SK-N-SH (cell line): ENCODE measurements around the gene CAMK2D. TPM values are rescaled to one million over a fixed set of nuclear protein-coding genes. Genes with fewer than 3 reads are reported as not detected.

Source experiments
- CTCF ChIA-PET: fragments of 300-600, 350-600 bp; formaldehyde crosslinking; extraction: SDS; loops from one replicate; lab custom pipeline; 2021; lab: Yijun Ruan, JAX
- POLR2A ChIA-PET: fragments of 350-600 bp; sonication (Branson Sonifier 250); formaldehyde crosslinking; extraction: SDS; loops from one replicate; lab custom pipeline; 2020; ENCODE audit warnings: antibody characterized with exemption, inconsistent platforms; lab: Yijun Ruan, JAX
- DNase-seq: peaks from one replicate; pipeline ENCODE4 v3.0.0; 2012
- H2AFZ ChIP-seq: fragments of 200-600 bp; sonication (generic); 2 replicates; pipeline ENCODE4 v1.8.1; 2016; ENCODE audit warnings: antibody characterized with exemption, mild to moderate bottlenecking, low read depth
- H3F3A ChIP-seq: fragments of 200-600 bp; sonication (generic); replicated peaks from 2 replicates; pipeline ENCODE3; 2016; ENCODE audit warnings: antibody characterized with exemption, mild to moderate bottlenecking; ENCODE audit not compliant: insufficient read depth
- H3K27ac ChIP-seq, 2 experiments: fragments of 200-500 bp in 1 of 2; fragments of 200-600 bp in 1 of 2; sonication (Bioruptor generic) in 1 of 2; sonication (generic), shearing (Covaris generic) in 1 of 2; 2 replicates each; pipeline versions ENCODE4 v1.5.1 to v1.6.1; 2014 to 2016; ENCODE audit warnings: low read depth in 2 of 2, inconsistent platforms in 1 of 2, low read length in 1 of 2, mild to moderate bottlenecking in 1 of 2, mixed read lengths in 1 of 2
- H3K27me3 ChIP-seq: fragments of 200-600 bp; sonication (generic), shearing (Covaris generic); 2 replicates; pipeline ENCODE4 v1.6.1; 2016; ENCODE audit warnings: mixed run types; ENCODE audit not compliant: insufficient read depth
- H3K36me3 ChIP-seq, 2 experiments: fragments of 200-500 bp in 1 of 2; fragments of 200-600 bp in 1 of 2; sonication (Bioruptor generic) in 1 of 2; sonication (generic) in 1 of 2; replicated peaks in 1 of 2; 2 replicates each; pipeline versions ENCODE3 to v1.5.1; 2014 to 2016; ENCODE audit warnings: low read length in 1 of 2, mild to moderate bottlenecking in 1 of 2; ENCODE audit not compliant: insufficient read depth in 2 of 2, control insufficient read depth in 1 of 2
- H3K4me1 ChIP-seq, 2 experiments: fragments of 200-500 bp in 1 of 2; fragments of 200-600 bp in 1 of 2; sonication (Bioruptor generic) in 1 of 2; sonication (generic), shearing (Covaris generic) in 1 of 2; 2 replicates each; pipeline versions ENCODE4 v1.5.1 to v1.6.1; 2014 to 2016; ENCODE audit warnings: low read depth in 1 of 2, low read length in 1 of 2, mixed run types in 1 of 2; ENCODE audit not compliant: insufficient read depth in 2 of 2, control insufficient read depth in 1 of 2
- H3K4me2 ChIP-seq: fragments of 200-600 bp; sonication (generic), shearing (Covaris generic); 2 replicates; pipeline ENCODE4 v1.6.1; 2017; ENCODE audit warnings: mixed run types
- H3K4me3 ChIP-seq, 2 experiments: fragments of 200-500 bp in 1 of 2; fragments of 200-600 bp in 1 of 2; sonication (Bioruptor generic) in 1 of 2; sonication (generic), shearing (Covaris generic) in 1 of 2; 2 replicates each; pipeline versions ENCODE4 v1.5.1 to v1.8.1; 2014 to 2016; ENCODE audit warnings: low read depth in 2 of 2, inconsistent platforms in 1 of 2, low read length in 1 of 2, mild to moderate bottlenecking in 1 of 2, mixed read lengths in 1 of 2, moderate library complexity in 1 of 2
- H3K79me2 ChIP-seq: fragments of 200-600 bp; sonication (generic); 2 replicates; pipeline ENCODE4 v1.8.1; 2017; ENCODE audit warnings: mild to moderate bottlenecking; ENCODE audit not compliant: insufficient read depth
- H3K9ac ChIP-seq: fragments of 200-600 bp; sonication (generic); 2 replicates; pipeline ENCODE4 v1.6.1; 2017; ENCODE audit warnings: mixed run types
- H3K9me2 ChIP-seq: fragments of 200-600 bp; sonication (generic); 2 replicates; pipeline ENCODE4 v1.6.1; 2017; ENCODE audit warnings: mixed run types
- H3K9me3 ChIP-seq: fragments of 200-600 bp; sonication (generic); 2 replicates; pipeline ENCODE4 v1.6.1; 2017; ENCODE audit warnings: mixed run types, mild to moderate bottlenecking, moderate library complexity
- H4K20me1 ChIP-seq: fragments of 200-600 bp; sonication (generic); 2 replicates; pipeline ENCODE4 v1.6.1; 2017; ENCODE audit warnings: mild to moderate bottlenecking, mixed run types; ENCODE audit not compliant: insufficient read depth
- EP300 ChIP-seq, 2 experiments: IDR thresholded peaks; 2 replicates each; pipeline versions ENCODE4 v1.4.0 to v1.6.1; 2012; ENCODE audit warnings: borderline replicate concordance in 1 of 2, low read depth in 1 of 2, low read length in 1 of 2
- GATA2 ChIP-seq: sonication (generic); formaldehyde crosslinking; IDR thresholded peaks from 2 replicates; pipeline ENCODE4 v1.5.0; 2020; ENCODE audit warnings: mild to moderate bottlenecking, missing genetic modification reagents
- JUND ChIP-seq: IDR thresholded peaks from 2 replicates; pipeline ENCODE4 v1.4.0; 2012
- POLR2AphosphoS5 ChIP-seq: IDR thresholded peaks from 2 replicates; pipeline ENCODE4 v1.6.1; 2012; ENCODE audit warnings: low read depth, low read length
- RCOR1 ChIP-seq: fragments of 150-350 bp; IDR thresholded peaks from 2 replicates; pipeline ENCODE4 v1.6.1; 2017; ENCODE audit warnings: antibody characterized with exemption, low read length
- RFX5 ChIP-seq: IDR thresholded peaks from 2 replicates; pipeline ENCODE4 v1.6.1; 2012; ENCODE audit warnings: mild to moderate bottlenecking, improper control_type of control experiment, low read length
- TEAD4 ChIP-seq: IDR thresholded peaks from 2 replicates; pipeline ENCODE4 v1.4.0; 2012; ENCODE audit warnings: mild to moderate bottlenecking, borderline replicate concordance; ENCODE audit not compliant: insufficient read depth
- YY1 ChIP-seq: IDR thresholded peaks from 2 replicates; pipeline ENCODE4 v1.4.0; 2012; ENCODE audit warnings: low read depth, mild to moderate bottlenecking
- WGBS: methylation state at CpG from one replicate; pipeline ENCODE4 v1.1.6; 2017; ENCODE audit warnings: low lambda C conversion rate; 5-methylcytosine and 5-hydroxymethylcytosine counted together
- polyA plus RNA-seq, 3 experiments: library from polyadenylated mRNA; depleted of rRNA; stranded (reverse); fragments of >200 nt; gene quantifications; 2 replicates each; pipeline ENCODE4 v1.2.3, GENCODE V29; 2012
- TF ChIP-seq, protein P1 (sequence below): IDR thresholded peaks from 2 replicates; pipeline ENCODE4 v1.6.1; 2012; ENCODE audit warnings: mild to moderate bottlenecking, low read depth, low read length, moderate library complexity
- TF ChIP-seq, protein P2 (sequence below): IDR thresholded peaks from 2 replicates; pipeline ENCODE4; 2012
- TF ChIP-seq, protein P3 (sequence below): fragments of 200-600 bp; sonication (generic); IDR thresholded peaks from 2 replicates; pipeline ENCODE4 v1.6.1; 2017; ENCODE audit warnings: antibody characterized with exemption, mild to moderate bottlenecking, moderate library complexity

Gene CAMK2D
- polyA plus RNA-seq, 1 of the 3 experiments (the other 2 are of a cell fraction), result 17.0 TPM

DNA sequence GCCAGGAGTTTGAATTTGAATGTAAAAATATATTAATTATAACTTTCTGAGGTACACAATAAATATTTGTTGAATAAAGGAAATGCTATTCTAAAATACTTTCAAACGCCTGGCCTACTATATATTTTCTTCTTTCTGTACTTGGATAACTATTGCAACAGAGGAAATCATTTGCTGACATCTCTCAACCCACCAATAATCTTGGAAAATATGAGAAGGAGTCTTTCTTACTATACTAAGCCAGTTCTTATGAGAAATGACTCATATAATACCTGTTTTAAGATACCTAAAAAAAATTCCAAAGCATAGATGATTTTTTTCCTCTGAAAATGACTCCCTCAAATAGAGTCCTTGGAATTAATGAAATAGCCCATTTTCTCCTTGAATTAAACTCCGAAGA is 64.1 kb downstream of the CAMK2D start:
- no peak overlapping the region for H2AFZ ChIP-seq
- no peak overlapping the region for H3K4me3 ChIP-seq
- CTCF ChIA-PET, result no interaction called here
- H3K4me1 ChIP-seq, result peaks cover 3 to 22% of the 10 kb centered on the region in 2 experiments; a peak in 3 of 4 replicates
- no peak overlapping the region for H3K9ac ChIP-seq
- WGBS, result 91% methylated on average over 2 of the region's 2 CpGs
- peaks cover 12% of the 10 kb centered on the region for H3F3A ChIP-seq
- peaks cover 0 to 4% of the 10 kb centered on the region in 2 experiments for H3K36me3 ChIP-seq
- no peak for TF ChIP-seq GATA2 (CRISPR knock-in tag)
- TF ChIP-seq POLR2AphosphoS5, result no peak
- no peak for TF ChIP-seq RFX5
- TF ChIP-seq, protein P1, sequence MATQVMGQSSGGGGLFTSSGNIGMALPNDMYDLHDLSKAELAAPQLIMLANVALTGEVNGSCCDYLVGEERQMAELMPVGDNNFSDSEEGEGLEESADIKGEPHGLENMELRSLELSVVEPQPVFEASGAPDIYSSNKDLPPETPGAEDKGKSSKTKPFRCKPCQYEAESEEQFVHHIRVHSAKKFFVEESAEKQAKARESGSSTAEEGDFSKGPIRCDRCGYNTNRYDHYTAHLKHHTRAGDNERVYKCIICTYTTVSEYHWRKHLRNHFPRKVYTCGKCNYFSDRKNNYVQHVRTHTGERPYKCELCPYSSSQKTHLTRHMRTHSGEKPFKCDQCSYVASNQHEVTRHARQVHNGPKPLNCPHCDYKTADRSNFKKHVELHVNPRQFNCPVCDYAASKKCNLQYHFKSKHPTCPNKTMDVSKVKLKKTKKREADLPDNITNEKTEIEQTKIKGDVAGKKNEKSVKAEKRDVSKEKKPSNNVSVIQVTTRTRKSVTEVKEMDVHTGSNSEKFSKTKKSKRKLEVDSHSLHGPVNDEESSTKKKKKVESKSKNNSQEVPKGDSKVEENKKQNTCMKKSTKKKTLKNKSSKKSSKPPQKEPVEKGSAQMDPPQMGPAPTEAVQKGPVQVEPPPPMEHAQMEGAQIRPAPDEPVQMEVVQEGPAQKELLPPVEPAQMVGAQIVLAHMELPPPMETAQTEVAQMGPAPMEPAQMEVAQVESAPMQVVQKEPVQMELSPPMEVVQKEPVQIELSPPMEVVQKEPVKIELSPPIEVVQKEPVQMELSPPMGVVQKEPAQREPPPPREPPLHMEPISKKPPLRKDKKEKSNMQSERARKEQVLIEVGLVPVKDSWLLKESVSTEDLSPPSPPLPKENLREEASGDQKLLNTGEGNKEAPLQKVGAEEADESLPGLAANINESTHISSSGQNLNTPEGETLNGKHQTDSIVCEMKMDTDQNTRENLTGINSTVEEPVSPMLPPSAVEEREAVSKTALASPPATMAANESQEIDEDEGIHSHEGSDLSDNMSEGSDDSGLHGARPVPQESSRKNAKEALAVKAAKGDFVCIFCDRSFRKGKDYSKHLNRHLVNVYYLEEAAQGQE, result no peak
- TF ChIP-seq YY1, result no peak
- no peak for TF ChIP-seq RCOR1
- TF ChIP-seq EP300 (IDR thresholded peaks at IDR 0.05; ENCODE audit: borderline replicate concordance in 1 of 2, low read depth in 1 of 2, low read length in 1 of 2), result no peak
- TF ChIP-seq, protein P2, sequence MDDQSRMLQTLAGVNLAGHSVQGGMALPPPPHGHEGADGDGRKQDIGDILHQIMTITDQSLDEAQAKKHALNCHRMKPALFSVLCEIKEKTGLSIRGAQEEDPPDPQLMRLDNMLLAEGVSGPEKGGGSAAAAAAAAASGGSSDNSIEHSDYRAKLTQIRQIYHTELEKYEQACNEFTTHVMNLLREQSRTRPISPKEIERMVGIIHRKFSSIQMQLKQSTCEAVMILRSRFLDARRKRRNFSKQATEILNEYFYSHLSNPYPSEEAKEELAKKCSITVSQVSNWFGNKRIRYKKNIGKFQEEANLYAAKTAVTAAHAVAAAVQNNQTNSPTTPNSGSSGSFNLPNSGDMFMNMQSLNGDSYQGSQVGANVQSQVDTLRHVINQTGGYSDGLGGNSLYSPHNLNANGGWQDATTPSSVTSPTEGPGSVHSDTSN, result no peak
- TF ChIP-seq JUND, result no peak
- TF ChIP-seq TEAD4, result no peak
- TF ChIP-seq, protein P3, sequence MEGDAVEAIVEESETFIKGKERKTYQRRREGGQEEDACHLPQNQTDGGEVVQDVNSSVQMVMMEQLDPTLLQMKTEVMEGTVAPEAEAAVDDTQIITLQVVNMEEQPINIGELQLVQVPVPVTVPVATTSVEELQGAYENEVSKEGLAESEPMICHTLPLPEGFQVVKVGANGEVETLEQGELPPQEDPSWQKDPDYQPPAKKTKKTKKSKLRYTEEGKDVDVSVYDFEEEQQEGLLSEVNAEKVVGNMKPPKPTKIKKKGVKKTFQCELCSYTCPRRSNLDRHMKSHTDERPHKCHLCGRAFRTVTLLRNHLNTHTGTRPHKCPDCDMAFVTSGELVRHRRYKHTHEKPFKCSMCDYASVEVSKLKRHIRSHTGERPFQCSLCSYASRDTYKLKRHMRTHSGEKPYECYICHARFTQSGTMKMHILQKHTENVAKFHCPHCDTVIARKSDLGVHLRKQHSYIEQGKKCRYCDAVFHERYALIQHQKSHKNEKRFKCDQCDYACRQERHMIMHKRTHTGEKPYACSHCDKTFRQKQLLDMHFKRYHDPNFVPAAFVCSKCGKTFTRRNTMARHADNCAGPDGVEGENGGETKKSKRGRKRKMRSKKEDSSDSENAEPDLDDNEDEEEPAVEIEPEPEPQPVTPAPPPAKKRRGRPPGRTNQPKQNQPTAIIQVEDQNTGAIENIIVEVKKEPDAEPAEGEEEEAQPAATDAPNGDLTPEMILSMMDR, result no peak
- DNase-seq, result no peak
- POLR2A ChIA-PET, result no interaction called here
- peaks cover 92% of the 10 kb centered on the region for H3K79me2 ChIP-seq
- peaks cover 3% of the 10 kb centered on the region; the same call in 1 of the 2 replicates for H4K20me1 ChIP-seq
- no peak overlapping the region for H3K4me2 ChIP-seq
- no peaks in the 10 kb centered on the region for H3K27me3 ChIP-seq
- H3K27ac ChIP-seq, result no peak overlapping the region
- no peaks in the 10 kb centered on the region for H3K9me3 ChIP-seq
- H3K9me2 ChIP-seq, result no peaks in the 10 kb centered on the region
